22Rv1 (cell line): ENCODE data around the gene SETBP1.

ENCODE experiments used
- ZFX ChIP-seq: fragments of 450-650 bp; IDR thresholded peaks from 2 replicates; pipeline ENCODE4 v1.6.1; 2017; ENCODE audit warnings: antibody characterized with exemption, borderline replicate concordance
- TF ChIP-seq, protein P1 (sequence below): fragments of 450-650 bp; IDR thresholded peaks from 2 replicates; pipeline ENCODE4 v1.5.1; 2017; ENCODE audit warnings: mild to moderate bottlenecking

GRCh38 chr18:44803019-44803650, 122.4 kb downstream of the SETBP1 start:
- TF ChIP-seq, protein P1, sequence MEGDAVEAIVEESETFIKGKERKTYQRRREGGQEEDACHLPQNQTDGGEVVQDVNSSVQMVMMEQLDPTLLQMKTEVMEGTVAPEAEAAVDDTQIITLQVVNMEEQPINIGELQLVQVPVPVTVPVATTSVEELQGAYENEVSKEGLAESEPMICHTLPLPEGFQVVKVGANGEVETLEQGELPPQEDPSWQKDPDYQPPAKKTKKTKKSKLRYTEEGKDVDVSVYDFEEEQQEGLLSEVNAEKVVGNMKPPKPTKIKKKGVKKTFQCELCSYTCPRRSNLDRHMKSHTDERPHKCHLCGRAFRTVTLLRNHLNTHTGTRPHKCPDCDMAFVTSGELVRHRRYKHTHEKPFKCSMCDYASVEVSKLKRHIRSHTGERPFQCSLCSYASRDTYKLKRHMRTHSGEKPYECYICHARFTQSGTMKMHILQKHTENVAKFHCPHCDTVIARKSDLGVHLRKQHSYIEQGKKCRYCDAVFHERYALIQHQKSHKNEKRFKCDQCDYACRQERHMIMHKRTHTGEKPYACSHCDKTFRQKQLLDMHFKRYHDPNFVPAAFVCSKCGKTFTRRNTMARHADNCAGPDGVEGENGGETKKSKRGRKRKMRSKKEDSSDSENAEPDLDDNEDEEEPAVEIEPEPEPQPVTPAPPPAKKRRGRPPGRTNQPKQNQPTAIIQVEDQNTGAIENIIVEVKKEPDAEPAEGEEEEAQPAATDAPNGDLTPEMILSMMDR: no peak
- no peak for TF ChIP-seq ZFX
